WTC11 (cell line): ENCODE results near the gene KRT37. TPM values are rescaled to one million over a fixed set of nuclear protein-coding genes. Genes with fewer than 3 reads are reported as not detected.

Source experiments
- ATAC-seq: fragments of 200-7000 bp; cut with Tn5 transposase; 2 replicates; pipeline ENCODE4 v1.10.0; 2021; ENCODE audit warnings: mild to moderate bottlenecking, moderate library complexity
- CTCF ChIA-PET: fragments of 300-600 bp; sonication (Branson Sonifier 250); formaldehyde crosslinking; loops from one replicate; lab custom pipeline; 2021; ENCODE audit warnings: antibody characterized with exemption; lab: Charles Lee
- POLR2A ChIA-PET: fragments of 350-600 bp; sonication (Branson Sonifier 250); formaldehyde crosslinking; loops from one replicate; lab custom pipeline; 2021; ENCODE audit warnings: antibody characterized with exemption; lab: Charles Lee
- DNase-seq: peaks from one replicate; pipeline ENCODE4 v3.0.0; 2021; ENCODE audit warnings: low spot score
- H3K27ac Mint-ChIP-seq: 2 replicates; pipeline ENCODE4 v1.8.0; 2021; ENCODE audit warnings: mixed read lengths
- H3K27me3 Mint-ChIP-seq: 2 replicates; pipeline ENCODE4 v1.8.0; 2021; ENCODE audit warnings: low read depth, mild to moderate bottlenecking, moderate library complexity, mixed read lengths
- H3K36me3 Mint-ChIP-seq: 2 replicates; pipeline ENCODE4 v1.8.0; 2021; ENCODE audit warnings: mixed read lengths
- H3K4me1 Mint-ChIP-seq: 2 replicates; pipeline ENCODE4 v1.8.0; 2022; ENCODE audit warnings: mixed read lengths
- H3K4me3 Mint-ChIP-seq: 2 replicates; pipeline ENCODE4 v1.8.0; 2021; ENCODE audit warnings: mild to moderate bottlenecking, moderate library complexity, mixed read lengths
- H3K9me3 Mint-ChIP-seq: 2 replicates; pipeline ENCODE4 v1.8.0; 2021; ENCODE audit warnings: mixed read lengths
- CBFB ChIP-seq: sonication (generic); formaldehyde crosslinking; IDR thresholded peaks from 2 replicates; pipeline ENCODE4 v1.8.1; 2022; ENCODE audit warnings: mild to moderate bottlenecking, low read depth, missing genetic modification reagents
- CREB1 ChIP-seq: sonication (generic); formaldehyde crosslinking; IDR thresholded peaks from 2 replicates; pipeline ENCODE4 v1.8.0; 2023; ENCODE audit warnings: mild to moderate bottlenecking, missing genetic modification reagents
- CREM ChIP-seq: sonication (generic); formaldehyde crosslinking; IDR thresholded peaks from 2 replicates; pipeline ENCODE4 v1.8.1; 2022; ENCODE audit warnings: mild to moderate bottlenecking, missing genetic modification reagents, moderate library complexity
- EMX1 ChIP-seq: fragments of 250-450 bp; sonication (Bioruptor Pico); IDR thresholded peaks from 2 replicates; pipeline ENCODE4 v1.8.0; 2021; ENCODE audit warnings: mild to moderate bottlenecking
- ETV6 ChIP-seq: sonication (generic); formaldehyde crosslinking; IDR thresholded peaks from 2 replicates; pipeline ENCODE4 v1.8.1; 2022; ENCODE audit warnings: mild to moderate bottlenecking, missing genetic modification reagents
- FOXJ3 ChIP-seq: sonication (generic); formaldehyde crosslinking; IDR thresholded peaks from 2 replicates; pipeline ENCODE4 v1.9.0; 2021; ENCODE audit warnings: missing genetic modification reagents, mild to moderate bottlenecking, borderline replicate concordance
- SP1 ChIP-seq: sonication (generic); formaldehyde crosslinking; conservative IDR thresholded peaks from 2 replicates; pipeline ENCODE4 v1.8.1; 2022; ENCODE audit warnings: missing genetic modification reagents
- TCF7 ChIP-seq: sonication (generic); formaldehyde crosslinking; IDR thresholded peaks from 2 replicates; pipeline ENCODE4 v1.8.0; 2022; ENCODE audit warnings: mild to moderate bottlenecking, low read depth, missing genetic modification reagents, moderate library complexity
- TEAD1 ChIP-seq: sonication (generic); formaldehyde crosslinking; IDR thresholded peaks from 2 replicates; pipeline ENCODE4 v1.8.0; 2022; ENCODE audit warnings: mild to moderate bottlenecking, missing genetic modification reagents
- ZNF219 ChIP-seq: sonication (generic); formaldehyde crosslinking; IDR thresholded peaks from 2 replicates; pipeline ENCODE4 v1.8.0; 2023; ENCODE audit warnings: missing genetic modification reagents, mild to moderate bottlenecking, borderline replicate concordance
- ZNF232 ChIP-seq: sonication (generic); formaldehyde crosslinking; IDR thresholded peaks from 2 replicates; pipeline ENCODE4 v1.8.0; 2022; ENCODE audit warnings: mild to moderate bottlenecking, missing genetic modification reagents
- ZNF423 ChIP-seq: fragments of 250-450 bp; sonication (Bioruptor Pico); IDR thresholded peaks from 2 replicates; pipeline ENCODE4 v2.1.2; 2022; ENCODE audit warnings: mild to moderate bottlenecking, moderate library complexity
- total RNA-seq: library from RNA; stranded (reverse); gene quantifications from 3 replicates; pipeline ENCODE4 v1.2.3, GENCODE V29; 2021
- TF ChIP-seq, protein P1 (sequence below): sonication (generic); formaldehyde crosslinking; IDR thresholded peaks from 2 replicates; pipeline ENCODE4 v1.8.1; 2022; ENCODE audit warnings: mild to moderate bottlenecking, missing genetic modification reagents, moderate library complexity, borderline replicate concordance
- TF ChIP-seq, protein P2 (sequence below): fragments of 250-450 bp; sonication (Bioruptor Pico); IDR thresholded peaks from 2 replicates; pipeline ENCODE4 v1.8.0; 2021; ENCODE audit warnings: mild to moderate bottlenecking
- TF ChIP-seq, protein P3 (sequence below): sonication (generic); formaldehyde crosslinking; conservative IDR thresholded peaks from 2 replicates; pipeline ENCODE4 v1.8.1; 2022; ENCODE audit warnings: mild to moderate bottlenecking, missing genetic modification reagents
- TF ChIP-seq, protein P4 (sequence below): sonication (generic); formaldehyde crosslinking; IDR thresholded peaks from 2 replicates; pipeline ENCODE4 v1.8.1; 2022; ENCODE audit warnings: low read depth, mild to moderate bottlenecking, moderate library complexity, missing genetic modification reagents, borderline replicate concordance
- TF ChIP-seq, protein P5 (sequence below): sonication (generic); formaldehyde crosslinking; IDR thresholded peaks from 2 replicates; pipeline ENCODE4 v1.8.1; 2023; ENCODE audit warnings: mild to moderate bottlenecking, missing genetic modification reagents, moderate library complexity
- TF ChIP-seq, protein P6 (sequence below): fragments of 250-450 bp; sonication (Bioruptor Pico); IDR thresholded peaks from 2 replicates; pipeline ENCODE4 v1.9.0; 2021; ENCODE audit warnings: mild to moderate bottlenecking, borderline replicate concordance
- TF ChIP-seq, protein P7 (sequence below): fragments of 250-450 bp; sonication (Bioruptor Pico); IDR thresholded peaks from 2 replicates; pipeline ENCODE4 v1.9.0; 2021; ENCODE audit warnings: mild to moderate bottlenecking
- TF ChIP-seq, protein P8 (sequence below): sonication (generic); formaldehyde crosslinking; IDR thresholded peaks from 2 replicates; pipeline ENCODE4 v1.8.0; 2022; ENCODE audit warnings: missing genetic modification reagents

KRT37 gene
- total RNA-seq, 1 experiment from 2014 or later = not detected

DNA sequence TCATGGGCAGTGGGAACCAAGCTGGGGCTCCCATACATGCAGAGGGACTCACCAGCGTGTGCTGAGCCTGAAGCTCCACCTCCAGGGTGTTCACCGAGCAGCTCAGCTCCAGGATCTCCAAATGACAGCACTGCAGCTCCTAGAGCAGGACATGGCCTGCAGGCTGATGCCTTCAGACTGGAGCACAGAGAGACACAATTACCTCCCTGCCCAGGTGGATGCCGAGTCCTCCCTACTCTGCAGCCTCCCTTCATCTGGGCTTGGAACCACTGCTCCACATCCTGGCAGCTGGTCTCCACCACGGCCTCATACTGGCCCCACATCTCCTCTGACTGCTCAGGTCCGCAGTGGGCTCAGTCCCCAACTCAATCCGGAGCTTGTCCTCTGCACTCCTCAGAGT, 24.6 kb upstream of the KRT37 start:
- no peak for ATAC-seq
- DNase-seq = no peak
- Mint-ChIP-seq H3K4me3 (no peak overlapping the region), H3K9me3 (peaks cover 37% of the 10 kb centered on the region), H3K27me3 (peaks cover 12% of the 10 kb centered on the region), H3K27ac (no peak overlapping the region), H3K4me1 (no peaks in the 10 kb centered on the region), H3K36me3 (peaks cover 15% of the 10 kb centered on the region)
- ChIA-PET CTCF (interaction anchor here (0.8 to 2.8 kb wide), 3 partner anchors 31 to 100 kb away, joined by 3 to 12 read pairs (median 6); no protein-coding TSS in a partner anchor), POLR2A (no interaction called here)
- TF ChIP-seq ETV6 (CRISPR knock-in tag) (no peak), ZNF219 (CRISPR knock-in tag) (no peak), CREM (CRISPR knock-in tag) (no peak), CBFB (CRISPR knock-in tag) (no peak), CREB1 (CRISPR knock-in tag) (no peak), TEAD1 (CRISPR knock-in tag) (no peak), ZNF232 (CRISPR knock-in tag) (no peak), TCF7 (CRISPR knock-in tag) (no peak), EMX1 (CRISPR knock-in tag) (no peak), SP1 (CRISPR knock-in tag) (no peak), ZNF423 (CRISPR knock-in tag) (no peak), FOXJ3 (no peak)
- TF ChIP-seq, protein P1, sequence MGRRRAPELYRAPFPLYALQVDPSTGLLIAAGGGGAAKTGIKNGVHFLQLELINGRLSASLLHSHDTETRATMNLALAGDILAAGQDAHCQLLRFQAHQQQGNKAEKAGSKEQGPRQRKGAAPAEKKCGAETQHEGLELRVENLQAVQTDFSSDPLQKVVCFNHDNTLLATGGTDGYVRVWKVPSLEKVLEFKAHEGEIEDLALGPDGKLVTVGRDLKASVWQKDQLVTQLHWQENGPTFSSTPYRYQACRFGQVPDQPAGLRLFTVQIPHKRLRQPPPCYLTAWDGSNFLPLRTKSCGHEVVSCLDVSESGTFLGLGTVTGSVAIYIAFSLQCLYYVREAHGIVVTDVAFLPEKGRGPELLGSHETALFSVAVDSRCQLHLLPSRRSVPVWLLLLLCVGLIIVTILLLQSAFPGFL (CRISPR knock-in tag) = no peak
- TF ChIP-seq, protein P2, sequence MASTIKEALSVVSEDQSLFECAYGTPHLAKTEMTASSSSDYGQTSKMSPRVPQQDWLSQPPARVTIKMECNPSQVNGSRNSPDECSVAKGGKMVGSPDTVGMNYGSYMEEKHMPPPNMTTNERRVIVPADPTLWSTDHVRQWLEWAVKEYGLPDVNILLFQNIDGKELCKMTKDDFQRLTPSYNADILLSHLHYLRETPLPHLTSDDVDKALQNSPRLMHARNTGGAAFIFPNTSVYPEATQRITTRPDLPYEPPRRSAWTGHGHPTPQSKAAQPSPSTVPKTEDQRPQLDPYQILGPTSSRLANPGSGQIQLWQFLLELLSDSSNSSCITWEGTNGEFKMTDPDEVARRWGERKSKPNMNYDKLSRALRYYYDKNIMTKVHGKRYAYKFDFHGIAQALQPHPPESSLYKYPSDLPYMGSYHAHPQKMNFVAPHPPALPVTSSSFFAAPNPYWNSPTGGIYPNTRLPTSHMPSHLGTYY (CRISPR knock-in tag) = no peak
- TF ChIP-seq, protein P3, sequence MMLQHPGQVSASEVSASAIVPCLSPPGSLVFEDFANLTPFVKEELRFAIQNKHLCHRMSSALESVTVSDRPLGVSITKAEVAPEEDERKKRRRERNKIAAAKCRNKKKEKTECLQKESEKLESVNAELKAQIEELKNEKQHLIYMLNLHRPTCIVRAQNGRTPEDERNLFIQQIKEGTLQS = no peak
- TF ChIP-seq, protein P4, sequence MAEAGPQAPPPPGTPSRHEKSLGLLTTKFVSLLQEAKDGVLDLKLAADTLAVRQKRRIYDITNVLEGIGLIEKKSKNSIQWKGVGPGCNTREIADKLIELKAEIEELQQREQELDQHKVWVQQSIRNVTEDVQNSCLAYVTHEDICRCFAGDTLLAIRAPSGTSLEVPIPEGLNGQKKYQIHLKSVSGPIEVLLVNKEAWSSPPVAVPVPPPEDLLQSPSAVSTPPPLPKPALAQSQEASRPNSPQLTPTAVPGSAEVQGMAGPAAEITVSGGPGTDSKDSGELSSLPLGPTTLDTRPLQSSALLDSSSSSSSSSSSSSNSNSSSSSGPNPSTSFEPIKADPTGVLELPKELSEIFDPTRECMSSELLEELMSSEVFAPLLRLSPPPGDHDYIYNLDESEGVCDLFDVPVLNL = no peak
- TF ChIP-seq, protein P5, sequence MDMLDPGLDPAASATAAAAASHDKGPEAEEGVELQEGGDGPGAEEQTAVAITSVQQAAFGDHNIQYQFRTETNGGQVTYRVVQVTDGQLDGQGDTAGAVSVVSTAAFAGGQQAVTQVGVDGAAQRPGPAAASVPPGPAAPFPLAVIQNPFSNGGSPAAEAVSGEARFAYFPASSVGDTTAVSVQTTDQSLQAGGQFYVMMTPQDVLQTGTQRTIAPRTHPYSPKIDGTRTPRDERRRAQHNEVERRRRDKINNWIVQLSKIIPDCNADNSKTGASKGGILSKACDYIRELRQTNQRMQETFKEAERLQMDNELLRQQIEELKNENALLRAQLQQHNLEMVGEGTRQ (CRISPR knock-in tag) = no peak
- TF ChIP-seq, protein P6, sequence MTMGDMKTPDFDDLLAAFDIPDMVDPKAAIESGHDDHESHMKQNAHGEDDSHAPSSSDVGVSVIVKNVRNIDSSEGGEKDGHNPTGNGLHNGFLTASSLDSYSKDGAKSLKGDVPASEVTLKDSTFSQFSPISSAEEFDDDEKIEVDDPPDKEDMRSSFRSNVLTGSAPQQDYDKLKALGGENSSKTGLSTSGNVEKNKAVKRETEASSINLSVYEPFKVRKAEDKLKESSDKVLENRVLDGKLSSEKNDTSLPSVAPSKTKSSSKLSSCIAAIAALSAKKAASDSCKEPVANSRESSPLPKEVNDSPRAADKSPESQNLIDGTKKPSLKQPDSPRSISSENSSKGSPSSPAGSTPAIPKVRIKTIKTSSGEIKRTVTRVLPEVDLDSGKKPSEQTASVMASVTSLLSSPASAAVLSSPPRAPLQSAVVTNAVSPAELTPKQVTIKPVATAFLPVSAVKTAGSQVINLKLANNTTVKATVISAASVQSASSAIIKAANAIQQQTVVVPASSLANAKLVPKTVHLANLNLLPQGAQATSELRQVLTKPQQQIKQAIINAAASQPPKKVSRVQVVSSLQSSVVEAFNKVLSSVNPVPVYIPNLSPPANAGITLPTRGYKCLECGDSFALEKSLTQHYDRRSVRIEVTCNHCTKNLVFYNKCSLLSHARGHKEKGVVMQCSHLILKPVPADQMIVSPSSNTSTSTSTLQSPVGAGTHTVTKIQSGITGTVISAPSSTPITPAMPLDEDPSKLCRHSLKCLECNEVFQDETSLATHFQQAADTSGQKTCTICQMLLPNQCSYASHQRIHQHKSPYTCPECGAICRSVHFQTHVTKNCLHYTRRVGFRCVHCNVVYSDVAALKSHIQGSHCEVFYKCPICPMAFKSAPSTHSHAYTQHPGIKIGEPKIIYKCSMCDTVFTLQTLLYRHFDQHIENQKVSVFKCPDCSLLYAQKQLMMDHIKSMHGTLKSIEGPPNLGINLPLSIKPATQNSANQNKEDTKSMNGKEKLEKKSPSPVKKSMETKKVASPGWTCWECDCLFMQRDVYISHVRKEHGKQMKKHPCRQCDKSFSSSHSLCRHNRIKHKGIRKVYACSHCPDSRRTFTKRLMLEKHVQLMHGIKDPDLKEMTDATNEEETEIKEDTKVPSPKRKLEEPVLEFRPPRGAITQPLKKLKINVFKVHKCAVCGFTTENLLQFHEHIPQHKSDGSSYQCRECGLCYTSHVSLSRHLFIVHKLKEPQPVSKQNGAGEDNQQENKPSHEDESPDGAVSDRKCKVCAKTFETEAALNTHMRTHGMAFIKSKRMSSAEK (CRISPR knock-in tag) = no peak
- TF ChIP-seq, protein P7, sequence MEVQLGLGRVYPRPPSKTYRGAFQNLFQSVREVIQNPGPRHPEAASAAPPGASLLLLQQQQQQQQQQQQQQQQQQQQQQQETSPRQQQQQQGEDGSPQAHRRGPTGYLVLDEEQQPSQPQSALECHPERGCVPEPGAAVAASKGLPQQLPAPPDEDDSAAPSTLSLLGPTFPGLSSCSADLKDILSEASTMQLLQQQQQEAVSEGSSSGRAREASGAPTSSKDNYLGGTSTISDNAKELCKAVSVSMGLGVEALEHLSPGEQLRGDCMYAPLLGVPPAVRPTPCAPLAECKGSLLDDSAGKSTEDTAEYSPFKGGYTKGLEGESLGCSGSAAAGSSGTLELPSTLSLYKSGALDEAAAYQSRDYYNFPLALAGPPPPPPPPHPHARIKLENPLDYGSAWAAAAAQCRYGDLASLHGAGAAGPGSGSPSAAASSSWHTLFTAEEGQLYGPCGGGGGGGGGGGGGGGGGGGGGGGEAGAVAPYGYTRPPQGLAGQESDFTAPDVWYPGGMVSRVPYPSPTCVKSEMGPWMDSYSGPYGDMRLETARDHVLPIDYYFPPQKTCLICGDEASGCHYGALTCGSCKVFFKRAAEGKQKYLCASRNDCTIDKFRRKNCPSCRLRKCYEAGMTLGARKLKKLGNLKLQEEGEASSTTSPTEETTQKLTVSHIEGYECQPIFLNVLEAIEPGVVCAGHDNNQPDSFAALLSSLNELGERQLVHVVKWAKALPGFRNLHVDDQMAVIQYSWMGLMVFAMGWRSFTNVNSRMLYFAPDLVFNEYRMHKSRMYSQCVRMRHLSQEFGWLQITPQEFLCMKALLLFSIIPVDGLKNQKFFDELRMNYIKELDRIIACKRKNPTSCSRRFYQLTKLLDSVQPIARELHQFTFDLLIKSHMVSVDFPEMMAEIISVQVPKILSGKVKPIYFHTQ (CRISPR knock-in tag) = no peak
- TF ChIP-seq, protein P8, sequence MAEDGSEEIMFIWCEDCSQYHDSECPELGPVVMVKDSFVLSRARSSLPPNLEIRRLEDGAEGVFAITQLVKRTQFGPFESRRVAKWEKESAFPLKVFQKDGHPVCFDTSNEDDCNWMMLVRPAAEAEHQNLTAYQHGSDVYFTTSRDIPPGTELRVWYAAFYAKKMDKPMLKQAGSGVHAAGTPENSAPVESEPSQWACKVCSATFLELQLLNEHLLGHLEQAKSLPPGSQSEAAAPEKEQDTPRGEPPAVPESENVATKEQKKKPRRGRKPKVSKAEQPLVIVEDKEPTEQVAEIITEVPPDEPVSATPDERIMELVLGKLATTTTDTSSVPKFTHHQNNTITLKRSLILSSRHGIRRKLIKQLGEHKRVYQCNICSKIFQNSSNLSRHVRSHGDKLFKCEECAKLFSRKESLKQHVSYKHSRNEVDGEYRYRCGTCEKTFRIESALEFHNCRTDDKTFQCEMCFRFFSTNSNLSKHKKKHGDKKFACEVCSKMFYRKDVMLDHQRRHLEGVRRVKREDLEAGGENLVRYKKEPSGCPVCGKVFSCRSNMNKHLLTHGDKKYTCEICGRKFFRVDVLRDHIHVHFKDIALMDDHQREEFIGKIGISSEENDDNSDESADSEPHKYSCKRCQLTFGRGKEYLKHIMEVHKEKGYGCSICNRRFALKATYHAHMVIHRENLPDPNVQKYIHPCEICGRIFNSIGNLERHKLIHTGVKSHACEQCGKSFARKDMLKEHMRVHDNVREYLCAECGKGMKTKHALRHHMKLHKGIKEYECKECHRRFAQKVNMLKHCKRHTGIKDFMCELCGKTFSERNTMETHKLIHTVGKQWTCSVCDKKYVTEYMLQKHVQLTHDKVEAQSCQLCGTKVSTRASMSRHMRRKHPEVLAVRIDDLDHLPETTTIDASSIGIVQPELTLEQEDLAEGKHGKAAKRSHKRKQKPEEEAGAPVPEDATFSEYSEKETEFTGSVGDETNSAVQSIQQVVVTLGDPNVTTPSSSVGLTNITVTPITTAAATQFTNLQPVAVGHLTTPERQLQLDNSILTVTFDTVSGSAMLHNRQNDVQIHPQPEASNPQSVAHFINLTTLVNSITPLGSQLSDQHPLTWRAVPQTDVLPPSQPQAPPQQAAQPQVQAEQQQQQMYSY = no peak
